ENCODE measurements around the gene ENKD1. TPM values are rescaled to one million over a fixed set of nuclear protein-coding genes. Genes with fewer than 3 reads are reported as not detected.

The ENKD1 gene
- total and polyA plus RNA-seq, 2 of the 4 experiments (the other 2 are of a cell fraction) = 2.9 to 6.3 TPM

DNA sequence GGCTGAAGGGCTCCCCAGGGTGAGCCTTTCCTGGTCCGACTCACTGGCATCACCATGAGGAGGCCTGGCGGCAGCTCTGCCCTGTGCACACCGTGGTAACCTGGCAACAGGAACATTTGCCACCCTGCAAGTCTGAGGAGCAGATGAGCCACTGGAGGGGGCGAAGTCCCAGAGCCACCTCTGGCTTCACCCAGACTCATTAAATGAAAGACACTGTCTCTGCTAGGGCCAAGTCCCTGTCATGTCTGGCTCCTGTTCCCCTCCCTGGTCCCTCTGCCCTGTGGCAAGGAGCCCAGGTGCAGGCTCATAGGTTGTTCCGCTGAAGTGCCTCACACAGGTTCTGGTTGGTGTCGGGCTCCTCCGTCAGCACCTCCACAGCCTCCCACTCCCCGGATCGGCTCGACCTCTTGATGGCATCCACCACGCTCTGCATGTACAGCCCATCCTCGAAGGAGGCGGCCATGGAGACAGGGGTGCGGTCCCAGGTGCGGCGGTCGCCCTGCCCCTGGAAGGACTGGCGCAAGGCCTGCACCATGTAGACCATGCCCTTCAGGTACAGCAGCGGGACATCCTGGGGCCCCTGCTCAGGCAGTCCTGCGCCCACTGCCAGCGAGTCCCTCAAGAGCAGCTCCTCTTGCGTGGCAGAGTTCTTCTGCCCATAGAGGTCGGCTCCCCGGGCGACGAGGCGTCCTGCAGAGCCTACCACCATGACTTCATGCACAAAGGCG, 8.5 kb upstream of the ENKD1 start:
- POLR2A ChIA-PET (ENCODE audit: unreplicated experiment) = no interaction called here
- Histone ChIP-seq H2AK9ac (replicated peaks; ENCODE audit: low read depth, low read length, poor library complexity) (no peak overlapping the region), H3K9me1 (ENCODE audit: insufficient read depth, low read length) (0 out of 2 replicates have a peak, but pooled peaks cover 3% of the 10 kb centered on the region), H3K9ac (ENCODE audit: low read depth, low read length) (no peak overlapping the region), H4K20me1 (ENCODE audit: insufficient read depth, low read length) (0 out of 2 replicates have a peak, but pooled peaks cover 4% of the 10 kb centered on the region), H3K36me3 (ENCODE audit: control insufficient read depth, insufficient read depth, low read length) (peaks cover 10% of the 10 kb centered on the region; the same call in 1 of the 2 replicates), H3K27me3 (ENCODE audit: control insufficient read depth, insufficient read depth, low read length) (no peaks in the 10 kb centered on the region), H2BK20ac (ENCODE audit: low read depth, low read length) (no peak overlapping the region), H4K5ac (ENCODE audit: low read depth, low read length) (no peak overlapping the region), H3K14ac (replicated peaks; ENCODE audit: low read depth, low read length) (no peak overlapping the region), H2AFZ (replicated peaks; ENCODE audit: low read length, poor library complexity) (no peak overlapping the region), H2BK15ac (ENCODE audit: low read depth, low read length) (no peak overlapping the region), H2BK5ac (ENCODE audit: low read depth, low read length, poor library complexity, severe bottlenecking) (no peak overlapping the region), H3K9me3 (ENCODE audit: control insufficient read depth, insufficient read depth, low read length) (no peaks in the 10 kb centered on the region), H3K79me1 (ENCODE audit: low read depth in 1 of 2, low read length in 2 of 2) (peaks cover 0 to 9% of the 10 kb centered on the region in 2 experiments; a peak in 1 of 4 replicates), H2BK120ac (ENCODE audit: low read depth, low read length) (no peak overlapping the region), H3K18ac (ENCODE audit: low read depth, low read length) (no peak overlapping the region), H3K4me3 (ENCODE audit: insufficient read depth, low read depth, low read length) (no peak overlapping the region), H2AK5ac (ENCODE audit: low read depth, low read length) (no peak overlapping the region), H4K91ac (ENCODE audit: insufficient read depth, low read depth, low read length) (no peak overlapping the region), H3K4me2 (ENCODE audit: low read depth, low read length) (no peak overlapping the region), H3K4me1 (ENCODE audit: control insufficient read depth, insufficient read depth, low read length) (no peaks in the 10 kb centered on the region), H3K56ac (ENCODE audit: extremely low read depth, insufficient read depth, low read length) (no peak overlapping the region), H3K4ac (ENCODE audit: low read depth, low read length) (no peak overlapping the region), H3K27ac (ENCODE audit: insufficient read depth, low read length) (no peak overlapping the region), H4K8ac (ENCODE audit: low read depth in 2 of 2, low read length in 2 of 2) (no peak overlapping the region), H3K23ac (ENCODE audit: low read depth, low read length) (no peak overlapping the region)
- no peak for DNase-seq
- in situ Hi-C loops (cut with MboI; ENCODE audit: low sequenced_read_pairs) (loop anchor here (5.0 kb wide), 1 partner anchor 252 kb away; no protein-coding TSS in a partner anchor), dilution Hi-C loops (cut with HindIII; ENCODE audit: low sequenced_read_pairs, unreplicated experiment) (no loop called here), intact Hi-C loops (cut with micrococcal nuclease) (loop anchor here (5.0 to 10.0 kb wide), 2 partner anchors 132 to 360 kb away; partner anchors contain the start of genes RANBP10 and TSNAXIP1)
- TF ChIP-seq MAZ (IDR thresholded peaks at IDR 0.05; ENCODE audit: borderline replicate concordance, low read depth, low read length) = no peak
- TF ChIP-seq RFX5 (IDR thresholded peaks at IDR 0.05; ENCODE audit: low read depth, low read length) = no peak
- no peak for ATAC-seq (ENCODE audit: low read depth)
- BruUV-seq (replicated peaks) = no TSS peak
- CTCF ChIA-PET = no interaction called here
- whole genome bisulfite sequencing, 2 experiments (ENCODE audit: extremely low coverage in 2 of 2, insufficient read length in 1 of 2) = 97% methylated on average over 18 of the region's 28 CpGs; no CpG with 5 or more reads in 1 of the 2 experiments
